GM19023 (cell line): ENCODE measurements around the gene GXYLT1.
A peak's percentile ranks its signal among the peaks of the same experiment; 100 is the strongest.
"Not testable (repeated sequence)": the region's sequence is repeated elsewhere in the genome, so short reads cannot be mapped to it uniquely, and the experiment has no call there.

Experiments used
- ATAC-seq: cut with Tn5 transposase; IDR thresholded peaks from one replicate; pipeline ENCODE4 v1.9.1; 2021; ENCODE audit warnings: mild to moderate bottlenecking, moderate library complexity; ENCODE audit not compliant: unreplicated experiment

GXYLT1 gene

GRCh38 chr12:42144408-42145196 is at the start of gene GXYLT1:
TSS of gene GXYLT1 (minus strand) at chr12:42144874. CDS start at chr12:42144646, 228 bp downstream.
- ATAC-seq: peak; percentile 96

- ATAC-seq: no peak
Measured at GRCh38 chr12:42192686-42193085, 48.0 kb upstream of the GXYLT1 start.

GRCh38 chr12:42192258-42192657 is 47.6 kb upstream of the GXYLT1 start:
- ATAC-seq: no peak

DNA sequence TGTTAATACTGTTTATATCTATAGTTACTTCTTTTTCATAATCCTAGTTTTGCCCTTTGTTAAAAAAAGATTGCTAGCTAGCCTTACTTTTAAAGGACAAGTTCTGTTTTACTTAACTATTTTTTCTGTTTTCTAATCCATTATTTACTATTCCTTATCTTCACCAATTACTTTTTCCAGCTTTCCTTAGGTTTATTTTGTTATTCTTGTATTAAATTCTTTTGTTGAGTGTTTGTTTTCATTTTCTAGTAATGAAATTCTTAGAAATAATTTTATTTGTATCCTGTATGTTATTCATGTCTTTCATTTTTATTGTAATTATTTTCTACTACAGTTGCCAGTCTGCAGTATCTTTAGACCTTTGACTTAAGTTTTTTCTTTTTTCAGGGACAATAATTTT is 45.7 kb upstream of the GXYLT1 start:
- no peak for ATAC-seq

- not testable (repeated sequence) for ATAC-seq
Measured at GRCh38 chr12:42188275-42188674, 43.6 kb upstream of the GXYLT1 start.

GRCh38 chr12:42187799-42188198 is 43.1 kb upstream of the GXYLT1 start:
- no peak for ATAC-seq

- ATAC-seq: no peak
Measured at GRCh38 chr12:42186793-42187192, 42.1 kb upstream of the GXYLT1 start.

- ATAC-seq: no peak
Measured at GRCh38 chr12:42182394-42182793, 37.7 kb upstream of the GXYLT1 start.

- ATAC-seq: no peak
Measured at GRCh38 chr12:42180990-42181596, 36.4 kb upstream of the GXYLT1 start.

GRCh38 chr12:42178101-42178500 is 33.4 kb upstream of the GXYLT1 start:
- no peak for ATAC-seq

DNA sequence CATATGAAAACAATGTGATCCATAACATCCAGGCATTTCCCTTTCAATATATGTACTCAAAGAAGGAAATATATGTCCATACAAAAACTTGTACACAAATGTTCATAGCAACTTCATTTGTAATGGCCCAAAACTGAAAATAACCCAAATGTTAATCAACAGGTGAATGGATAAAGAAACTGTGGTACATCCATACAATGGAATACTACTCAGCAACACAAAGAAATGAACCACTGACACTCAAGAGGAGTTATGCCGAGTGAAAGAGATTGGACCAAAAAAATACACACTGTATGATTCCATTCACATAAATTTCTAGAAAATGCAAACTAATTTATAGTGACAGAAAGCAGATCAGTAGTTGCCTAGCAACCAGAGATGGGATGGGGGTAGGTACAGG is 30.3 kb upstream of the GXYLT1 start:
- ATAC-seq: no peak

DNA sequence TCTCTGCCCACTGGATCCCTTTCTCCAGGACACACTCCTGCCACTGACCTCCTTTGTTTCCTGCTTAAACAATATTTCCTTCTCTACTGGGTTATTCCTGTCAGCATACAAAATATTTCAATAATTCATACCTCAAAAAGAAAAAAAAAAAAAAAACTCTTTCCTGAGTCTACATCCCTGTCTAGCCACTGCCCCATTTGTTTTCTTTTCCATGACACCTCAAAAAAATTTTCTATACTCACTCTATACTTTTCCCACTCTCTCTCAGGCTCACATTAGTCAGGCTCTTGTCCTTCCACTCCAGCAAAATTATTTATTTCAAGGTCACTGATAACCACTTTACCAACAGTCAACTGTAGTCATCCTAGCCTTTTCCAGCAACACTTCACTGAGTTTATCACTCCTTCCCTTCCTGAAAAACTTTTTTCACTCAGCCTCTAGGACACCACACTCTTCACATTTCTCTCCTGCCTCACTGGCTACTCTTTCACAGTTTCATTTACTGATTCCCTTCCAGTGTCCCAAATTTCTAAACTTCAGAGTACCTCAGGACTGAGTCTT is 29.4 kb upstream of the GXYLT1 start:
- no peak for ATAC-seq

GRCh38 chr12:42172441-42173210 is 28.0 kb upstream of the GXYLT1 start:
- no peak for ATAC-seq

- ATAC-seq: no peak
Measured at GRCh38 chr12:42167711-42168110, 23.0 kb upstream of the GXYLT1 start.

GRCh38 chr12:42166501-42166900 is 21.8 kb upstream of the GXYLT1 start:
- no peak for ATAC-seq

DNA sequence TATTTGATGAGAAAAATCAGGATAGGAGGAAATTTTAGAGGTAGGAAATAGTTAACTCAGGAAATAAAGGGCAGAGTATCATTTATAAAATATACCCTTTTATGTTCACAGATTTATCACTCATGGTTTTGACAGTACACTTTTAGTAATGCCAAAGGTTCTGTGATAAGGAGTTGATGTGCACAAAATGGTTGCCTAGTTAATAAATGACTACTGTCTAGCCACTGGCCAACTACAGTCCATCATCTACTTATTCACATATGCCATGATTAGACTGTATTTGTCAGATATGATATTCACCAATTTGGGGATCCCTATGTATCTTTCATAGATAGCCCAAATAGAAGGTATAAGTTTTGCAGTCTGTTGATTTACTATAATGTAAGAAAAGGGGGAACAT is 19.2 kb upstream of the GXYLT1 start:
- ATAC-seq: no peak

GRCh38 chr12:42162965-42163364 is 18.3 kb upstream of the GXYLT1 start:
- no peak for ATAC-seq

GRCh38 chr12:42162193-42162592 is 17.5 kb upstream of the GXYLT1 start:
- no peak for ATAC-seq

DNA sequence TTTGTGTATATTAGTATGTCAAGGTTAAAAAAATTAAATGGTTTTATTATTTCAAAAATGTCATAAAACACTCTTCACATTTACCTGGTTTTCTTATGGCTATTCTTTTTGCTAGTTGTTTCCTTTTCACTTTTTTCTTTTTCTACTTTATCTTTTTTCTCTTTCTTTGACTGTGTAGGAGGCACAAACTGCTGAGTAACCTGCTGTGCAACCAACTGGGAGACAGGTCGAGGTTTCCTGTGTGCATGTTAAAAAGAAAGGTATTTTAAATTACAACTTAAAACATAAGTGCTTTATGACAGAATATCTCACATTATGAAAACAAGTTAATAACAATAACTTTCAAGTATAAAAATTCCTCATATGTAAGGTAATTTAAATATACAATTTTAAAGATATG is 16.9 kb upstream of the GXYLT1 start:
- no peak for ATAC-seq

DNA sequence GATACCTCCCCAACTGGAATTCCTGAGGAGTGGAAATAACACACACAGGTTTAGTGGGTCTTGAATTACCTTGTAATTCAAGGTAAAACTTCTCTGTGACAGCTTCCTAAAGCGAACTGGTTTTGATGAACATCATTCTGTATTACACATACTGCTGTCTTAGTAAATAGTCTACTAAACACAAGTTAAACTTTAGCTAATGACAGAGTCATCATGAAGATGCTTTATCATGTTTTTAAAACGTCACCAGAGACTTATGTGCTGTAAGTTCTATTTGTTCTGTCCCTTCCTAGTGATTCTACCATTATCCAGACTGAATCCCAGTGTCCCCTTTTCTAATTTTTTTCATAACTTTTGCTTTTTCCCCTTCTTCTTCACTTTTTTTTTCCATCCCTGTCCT is 11.6 kb upstream of the GXYLT1 start:
- no peak for ATAC-seq

- ATAC-seq: no peak
Measured at GRCh38 chr12:42145552-42146215, 1.0 kb upstream of the GXYLT1 start.
